Stimulated activated naive CD4-positive, alpha-beta T cell (primary cell): ENCODE results near the gene TSPAN11.

Experiments used
- DNase-seq, 6 experiments: peaks; one replicate each; lab custom pipeline; 2025; lab: John Stamatoyannopoulos, UW

The TSPAN11 gene

DNA sequence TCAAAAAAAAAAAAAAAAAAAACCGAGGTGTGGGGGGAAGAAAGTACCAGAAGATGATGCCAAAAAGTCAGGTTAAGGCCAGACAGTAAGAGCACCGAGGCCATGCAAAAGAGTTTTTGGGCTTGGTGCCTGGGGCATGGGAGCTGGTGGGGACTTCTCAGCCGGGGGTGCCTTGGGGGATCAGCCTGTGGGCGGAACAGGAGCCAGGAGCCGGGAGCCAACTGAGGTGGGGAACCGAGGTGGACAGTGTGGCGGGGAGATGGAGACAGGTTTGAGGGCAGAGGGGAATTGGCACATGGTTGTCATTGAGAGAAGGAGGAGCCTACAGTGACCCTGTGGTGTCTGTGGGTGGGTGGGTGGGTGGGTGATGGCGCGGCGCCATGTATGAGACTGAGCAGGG is 33.2 kb downstream of the TSPAN11 start:
- DNase-seq = no peak

DNA sequence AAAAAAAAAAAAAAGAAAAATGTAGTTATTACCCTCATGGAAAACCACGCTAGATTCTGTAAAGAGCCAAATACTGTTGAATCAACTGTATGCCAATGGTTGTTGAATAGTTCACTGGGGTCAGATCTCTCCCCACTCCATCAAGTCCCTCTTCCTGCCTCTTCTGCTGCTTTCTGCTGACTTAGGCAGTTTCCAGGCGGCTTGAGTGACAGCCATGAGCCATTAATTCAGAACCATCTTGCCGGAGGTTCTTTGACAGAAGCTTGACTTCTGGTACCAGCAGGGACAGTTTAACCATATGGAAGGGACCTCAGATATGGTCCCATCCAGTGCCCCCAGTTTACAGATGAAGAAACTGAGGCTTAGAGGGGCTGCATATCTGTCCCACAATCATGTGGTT is 34.5 kb downstream of the TSPAN11 start:
- no peak for DNase-seq

DNA sequence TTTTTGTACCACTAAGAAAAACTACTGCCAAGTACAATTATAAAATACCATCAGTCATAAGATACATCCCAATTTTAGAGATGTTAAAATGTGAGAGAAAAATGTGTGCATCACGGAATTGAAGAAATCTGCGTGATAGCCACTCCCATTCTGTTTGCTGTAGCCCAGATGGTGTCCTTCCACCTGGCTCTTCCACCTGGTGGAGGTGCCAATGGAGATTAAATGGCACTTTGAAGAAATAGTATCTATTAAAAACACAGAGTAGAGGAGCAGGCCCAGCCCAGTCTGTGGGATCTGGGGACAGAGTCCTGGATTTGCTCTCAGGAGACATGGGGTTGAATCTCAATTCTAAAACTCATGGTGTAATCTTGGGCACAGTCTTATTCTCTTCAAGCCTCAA is 35.5 kb downstream of the TSPAN11 start:
- DNase-seq = no peak

DNA sequence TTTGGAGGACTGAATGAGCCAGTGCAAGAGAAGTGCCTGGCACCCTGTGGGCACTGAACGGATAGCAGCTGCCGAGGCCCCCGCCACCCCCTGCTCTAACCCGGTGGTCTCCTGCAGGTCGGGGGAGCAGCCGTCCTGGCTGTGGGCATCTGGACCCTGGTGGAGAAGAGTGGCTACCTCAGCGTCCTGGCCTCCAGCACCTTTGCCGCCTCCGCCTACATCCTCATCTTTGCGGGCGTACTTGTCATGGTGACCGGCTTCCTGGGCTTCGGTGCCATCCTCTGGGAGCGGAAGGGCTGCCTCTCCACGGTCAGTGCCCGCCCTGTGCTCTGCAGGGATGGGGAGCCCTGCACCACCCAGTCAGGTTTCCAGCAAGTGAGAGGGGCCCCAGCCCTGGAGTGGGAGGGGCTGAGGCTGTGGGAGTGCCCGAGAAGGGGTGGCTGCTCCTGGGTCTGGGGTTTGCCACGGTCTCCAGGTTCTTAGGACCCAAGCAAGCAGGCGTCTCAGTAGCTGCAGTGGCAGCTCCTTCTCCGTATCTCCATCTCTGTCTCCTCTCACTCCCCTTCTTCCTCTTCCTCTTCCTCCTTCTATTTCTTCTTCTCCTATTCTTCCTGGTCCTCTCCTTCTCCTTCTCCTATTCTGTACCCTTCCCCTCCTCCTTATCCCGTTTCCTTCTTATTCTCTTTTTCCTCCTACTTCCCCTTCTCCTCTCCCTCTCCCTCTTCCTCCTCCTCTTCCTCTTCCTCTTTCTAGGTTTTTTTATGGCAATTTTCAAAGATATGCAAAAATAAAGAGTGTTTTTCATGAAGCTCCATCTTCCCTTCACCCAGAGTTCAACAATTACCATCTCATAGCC is 37.4 kb downstream of the TSPAN11 start:
- no peak for DNase-seq

DNA sequence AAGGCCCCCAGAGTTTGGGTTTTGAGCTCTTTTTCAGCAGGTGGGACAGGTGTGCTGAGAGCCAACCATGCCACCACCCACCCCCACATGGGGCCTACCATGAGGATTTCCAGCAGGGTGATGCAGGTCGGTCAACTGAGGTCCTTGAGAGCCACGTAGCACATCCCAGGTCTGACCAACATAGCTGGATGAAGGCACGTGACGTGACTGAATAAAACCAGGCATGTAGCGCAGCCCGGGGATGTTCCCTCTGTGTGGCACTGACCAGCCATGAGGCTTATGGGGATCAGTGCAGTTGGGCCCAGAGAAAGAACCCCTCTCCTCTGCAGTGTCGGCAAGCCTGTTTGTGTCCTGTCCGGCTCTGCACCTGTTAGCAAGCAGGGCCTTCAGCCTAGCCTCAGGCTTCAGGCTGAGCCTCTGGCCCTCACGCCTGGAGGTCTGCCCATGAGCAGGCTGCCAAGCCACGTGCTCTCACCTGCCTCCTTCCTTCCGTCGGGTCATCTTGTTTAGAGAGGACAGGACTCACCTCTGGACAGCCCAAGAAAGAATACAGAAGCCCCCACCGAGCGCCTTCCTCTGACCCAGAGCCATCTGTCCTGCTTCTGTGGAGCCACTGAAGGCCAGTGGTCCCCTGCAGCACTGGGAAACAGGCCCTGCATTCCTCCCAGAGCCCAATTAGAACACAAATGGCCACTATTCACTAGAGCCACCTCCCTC is 38.5 kb downstream of the TSPAN11 start:
- DNase-seq = no peak

DNA sequence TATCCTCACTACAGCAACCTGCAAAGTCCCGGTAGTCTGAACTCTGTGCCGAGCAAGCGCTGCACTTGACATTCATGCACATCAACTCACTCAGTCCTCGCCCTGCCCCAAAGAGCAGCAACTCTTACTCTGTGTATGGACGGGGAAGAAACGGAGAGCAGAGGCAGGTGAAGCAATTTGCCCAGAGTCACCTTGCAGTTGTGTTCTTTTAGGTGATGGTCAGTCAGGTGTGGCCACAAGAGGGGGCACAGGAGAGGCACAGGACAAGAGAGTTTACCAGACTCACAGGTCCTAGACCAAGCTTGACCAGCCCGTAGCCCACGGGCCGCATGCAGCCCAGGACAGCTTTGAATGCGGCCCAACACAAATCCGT is 39.1 kb downstream of the TSPAN11 start:
- no peak for DNase-seq

DNA sequence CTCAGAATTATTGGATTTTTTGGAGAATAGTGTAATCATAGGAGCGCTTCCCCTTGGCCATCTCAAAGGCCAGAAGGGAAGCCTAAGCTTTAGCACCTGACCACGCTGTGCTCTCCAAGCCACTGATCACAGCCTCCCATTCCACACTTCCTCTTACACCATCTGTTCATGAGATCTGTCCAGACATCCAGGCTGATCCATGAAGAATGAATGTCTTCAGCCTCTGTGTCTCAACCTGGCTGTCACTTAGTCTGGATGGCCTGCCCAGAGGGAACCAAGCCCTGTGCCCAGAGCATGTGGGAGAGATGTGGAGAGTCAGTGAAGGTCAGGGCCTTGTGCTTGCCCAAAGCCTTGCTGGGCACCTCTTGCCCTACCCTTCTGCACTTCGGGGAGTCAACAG is 40.5 kb downstream of the TSPAN11 start:
- no peak for DNase-seq

DNA sequence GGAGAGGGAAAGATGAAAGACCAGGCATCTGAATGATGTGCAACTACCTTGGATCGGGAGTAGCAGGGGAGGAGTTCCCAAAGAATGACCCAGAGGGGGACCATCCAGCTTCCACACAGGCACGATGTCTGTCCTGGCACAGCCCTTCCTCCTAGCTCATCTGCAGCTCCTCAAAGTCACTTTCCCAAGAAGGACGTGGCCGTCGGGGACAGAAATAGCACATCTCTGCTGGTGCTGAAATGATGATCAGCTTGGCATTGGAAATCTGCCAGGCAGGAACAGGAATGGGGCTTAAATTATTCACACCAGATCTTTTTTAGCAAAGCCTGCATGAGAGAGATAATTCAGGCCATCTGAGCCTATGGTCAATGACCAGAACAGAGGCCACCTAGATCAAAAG is 41.7 kb downstream of the TSPAN11 start:
- DNase-seq = no peak

DNA sequence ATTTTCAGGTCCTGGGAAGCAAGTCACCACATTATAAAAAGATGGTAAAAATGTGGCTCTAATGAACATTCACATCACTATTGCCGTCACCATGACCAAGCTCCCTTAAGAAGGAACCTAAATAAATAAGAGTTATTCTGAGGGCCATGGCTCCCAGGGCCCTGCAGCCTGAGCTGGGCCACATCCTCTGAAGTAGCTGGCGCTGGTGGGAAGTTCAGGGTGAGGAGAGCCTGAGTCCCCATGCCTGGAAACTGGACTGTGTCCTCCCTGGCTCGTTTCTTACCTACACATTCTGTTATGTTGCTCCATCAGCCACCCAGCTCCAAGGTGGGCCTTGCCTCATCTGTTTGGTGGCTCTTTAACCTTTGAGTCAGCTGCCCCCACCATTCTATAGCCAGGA is 42.5 kb downstream of the TSPAN11 start:
- no peak for DNase-seq

DNA sequence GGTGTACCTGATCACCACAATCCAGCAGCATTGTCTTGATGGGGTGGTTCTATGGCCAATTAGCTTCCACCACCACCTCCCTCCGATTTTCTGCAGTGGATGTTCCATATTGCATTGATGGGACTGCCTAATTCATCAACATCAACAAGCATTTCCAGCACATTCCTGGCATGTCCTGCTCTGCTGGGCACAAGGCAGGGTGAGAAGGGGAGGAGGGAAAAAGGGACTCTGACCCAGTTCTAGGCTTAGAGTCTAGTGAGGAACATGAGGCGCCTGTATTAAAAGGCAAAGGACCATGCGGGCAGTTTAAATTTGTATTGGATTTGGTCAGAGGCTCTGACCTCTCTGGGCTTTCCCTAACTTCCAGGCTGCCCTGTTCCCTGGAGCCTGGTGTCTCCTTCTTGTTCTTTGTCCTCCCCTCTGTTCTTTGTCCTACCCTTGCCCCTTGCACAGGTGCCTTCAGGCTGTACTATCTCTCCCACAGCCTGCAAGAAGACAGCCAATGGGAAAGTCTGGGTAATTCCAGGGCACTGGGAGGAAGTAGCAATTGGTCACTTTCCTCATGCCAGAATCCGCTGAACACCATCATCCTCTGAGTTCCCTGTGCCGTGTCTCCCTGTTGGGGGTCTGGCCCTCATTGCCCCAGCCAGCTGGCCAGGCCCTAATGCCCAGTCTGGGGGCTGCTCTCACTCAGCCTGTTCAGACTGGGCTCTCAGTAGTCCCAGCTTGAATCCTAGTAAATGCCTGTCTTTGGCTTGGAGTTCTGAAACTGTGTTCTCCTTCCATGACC is 43.3 kb downstream of the TSPAN11 start:
- no peak for DNase-seq

DNA sequence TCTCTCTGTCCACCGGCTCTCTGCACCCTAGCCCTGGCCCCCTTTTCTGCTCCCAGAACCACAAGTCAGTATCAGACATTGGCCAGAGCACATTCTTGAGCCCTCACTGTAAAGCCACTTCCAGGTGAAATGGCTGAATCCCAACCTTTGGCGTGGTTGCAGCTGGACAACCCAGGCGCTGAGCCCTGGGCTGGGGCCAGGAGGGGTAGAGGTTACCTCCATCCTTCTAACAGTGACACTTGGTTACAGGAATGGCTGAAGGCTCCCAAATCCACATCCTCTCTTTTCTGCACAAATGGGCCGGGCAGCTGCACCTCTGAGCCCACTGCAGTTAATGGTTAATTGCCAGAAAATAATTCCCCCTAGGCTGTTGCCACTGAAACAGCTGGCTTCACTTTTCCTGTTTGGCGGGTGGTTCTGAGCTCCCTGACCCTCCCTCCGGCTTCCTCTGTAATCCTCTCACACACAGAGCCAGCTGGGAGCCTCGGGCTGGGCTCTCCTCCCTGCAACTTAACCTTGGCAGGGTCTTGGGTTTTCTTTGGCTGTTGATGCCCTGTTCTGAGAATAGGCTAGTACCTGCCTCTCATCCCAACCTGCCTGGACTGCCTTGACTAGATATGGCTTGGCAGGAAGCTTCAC is 44.1 kb downstream of the TSPAN11 start:
- no peak for DNase-seq

DNA sequence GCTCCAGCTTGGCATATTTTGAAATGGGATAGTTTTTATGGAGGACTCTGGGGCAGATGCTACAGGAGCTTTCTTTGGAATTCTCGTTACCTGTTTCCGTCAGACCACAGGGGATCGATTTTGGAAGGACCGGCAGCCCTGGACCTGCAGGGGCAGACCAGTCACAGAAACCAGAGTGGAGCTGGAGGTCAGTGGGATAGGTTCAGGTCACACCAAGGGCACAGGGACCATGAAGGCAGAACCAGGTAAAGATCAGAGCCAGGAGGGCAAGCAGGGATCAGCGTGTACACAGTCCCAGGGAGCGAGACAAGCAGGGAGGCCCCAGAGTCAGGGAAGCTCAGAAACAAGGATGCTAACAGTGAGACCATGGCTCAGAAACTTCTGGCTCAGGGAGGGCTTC is 45.5 kb downstream of the TSPAN11 start:
- no peak for DNase-seq

DNA sequence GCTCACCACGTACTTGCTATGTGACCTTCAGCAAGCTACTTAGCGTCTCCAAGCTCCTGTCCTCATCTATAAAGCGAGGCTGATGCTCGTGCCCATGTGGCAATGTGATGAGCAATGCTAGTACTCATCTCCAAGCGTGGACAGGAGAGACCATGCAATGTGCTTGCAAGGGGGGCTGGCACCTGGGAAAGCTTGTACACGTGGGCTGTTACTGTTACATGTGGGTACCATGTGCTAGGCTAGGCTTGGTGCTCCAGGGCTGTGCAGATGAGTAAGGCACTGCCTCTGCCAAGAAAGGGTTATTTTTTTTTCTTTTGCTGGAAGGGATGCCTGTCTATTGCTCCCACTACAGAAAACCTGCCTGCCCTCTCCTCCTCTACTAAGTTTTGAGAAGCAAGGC is 46.6 kb downstream of the TSPAN11 start:
- no peak for DNase-seq

DNA sequence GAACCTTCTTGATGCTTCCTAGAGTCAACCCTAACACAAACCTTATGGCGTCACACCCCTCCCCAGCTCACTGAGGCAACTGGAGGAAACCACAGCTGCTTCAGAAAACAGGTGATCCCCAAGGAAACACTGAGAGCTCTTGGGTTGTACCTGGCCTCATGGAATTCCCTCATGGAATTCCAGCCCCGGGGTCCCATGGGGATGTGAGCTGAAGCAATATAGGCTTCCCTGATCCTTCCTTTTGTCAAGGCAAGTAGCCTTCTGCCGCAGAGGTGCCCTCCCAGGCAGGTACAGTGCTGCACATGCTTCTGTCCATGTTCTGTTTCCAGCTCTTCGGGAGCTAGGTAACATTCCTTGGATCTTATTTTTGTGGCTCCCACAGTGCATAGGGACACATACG is 47.3 kb downstream of the TSPAN11 start:
- DNase-seq = no peak

DNA sequence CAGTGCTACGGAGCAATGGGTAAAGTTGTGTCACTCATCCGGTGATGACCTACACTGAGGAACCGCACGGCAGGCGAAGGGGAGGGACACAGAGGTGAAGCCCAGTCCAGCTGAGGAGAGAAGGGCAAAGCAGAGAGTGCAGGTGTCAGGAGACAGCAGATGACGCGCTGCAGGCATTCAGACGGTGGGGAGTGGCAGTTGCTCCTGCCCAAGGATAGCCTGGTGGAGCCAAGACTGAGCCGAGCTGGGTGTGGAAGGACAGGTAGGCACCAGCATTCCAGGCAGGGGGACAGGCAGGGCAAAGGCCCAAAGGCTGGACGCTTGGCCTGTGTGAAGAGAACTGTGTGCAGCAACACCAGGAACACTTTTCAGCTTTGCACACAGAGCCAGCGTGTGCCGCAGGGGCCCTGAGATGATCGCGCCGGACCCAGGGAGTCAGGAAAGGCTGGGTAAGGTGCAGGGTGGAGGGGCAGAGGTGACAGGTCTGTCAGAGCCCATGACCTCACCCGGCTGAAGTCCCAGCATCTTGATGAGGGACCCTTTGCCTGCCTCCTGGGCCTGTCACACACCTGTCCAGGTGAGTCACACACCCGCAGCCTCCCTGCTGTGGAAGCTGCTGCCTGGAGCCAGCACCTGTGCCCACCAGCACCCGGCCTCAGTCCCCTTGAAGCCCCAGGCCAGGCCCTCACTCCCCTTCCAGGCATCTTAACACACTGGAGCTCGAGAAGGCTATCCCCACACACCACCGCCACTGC is 48.4 kb downstream of the TSPAN11 start:
- no peak for DNase-seq

DNA sequence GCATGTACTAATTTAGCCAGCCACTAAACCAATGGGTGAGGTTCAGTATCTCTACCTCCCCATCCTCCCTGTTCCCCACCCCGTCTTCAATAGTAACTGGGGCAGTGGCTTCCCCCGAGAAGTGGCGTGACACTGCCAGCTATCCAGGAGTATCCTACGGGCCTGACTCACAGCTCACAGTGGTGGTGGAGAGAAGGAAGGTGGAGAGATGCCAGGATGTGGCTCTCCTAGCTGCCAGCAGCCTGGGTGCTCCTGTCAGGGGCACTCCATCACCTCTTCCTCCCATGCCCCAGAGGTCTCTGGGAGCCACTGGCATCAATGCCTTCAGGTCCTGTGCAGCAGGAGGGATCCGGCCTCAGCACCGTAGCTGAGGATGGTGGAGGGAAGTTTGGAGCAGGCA is 49.0 kb downstream of the TSPAN11 start:
- no peak for DNase-seq

DNA sequence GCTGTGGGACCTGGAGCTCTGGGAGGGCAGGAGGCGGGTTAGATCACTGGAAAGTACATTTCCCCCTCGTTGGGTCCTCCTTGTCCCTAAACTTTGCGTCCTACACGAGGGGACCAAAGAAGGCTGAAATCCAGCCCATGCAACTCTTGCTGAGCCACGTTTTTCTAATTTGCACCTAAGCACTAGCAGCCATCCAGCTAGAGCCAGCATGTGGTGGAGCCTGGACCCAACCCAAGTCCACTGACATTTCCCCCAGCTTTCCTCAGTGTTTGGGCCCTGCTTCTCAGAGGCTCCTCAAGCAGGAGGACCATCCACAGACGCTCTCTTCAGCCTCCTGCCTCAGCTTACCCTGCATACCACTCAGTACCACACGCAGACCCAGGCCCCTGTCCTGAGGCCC is 49.7 kb downstream of the TSPAN11 start:
- DNase-seq = no peak

DNA sequence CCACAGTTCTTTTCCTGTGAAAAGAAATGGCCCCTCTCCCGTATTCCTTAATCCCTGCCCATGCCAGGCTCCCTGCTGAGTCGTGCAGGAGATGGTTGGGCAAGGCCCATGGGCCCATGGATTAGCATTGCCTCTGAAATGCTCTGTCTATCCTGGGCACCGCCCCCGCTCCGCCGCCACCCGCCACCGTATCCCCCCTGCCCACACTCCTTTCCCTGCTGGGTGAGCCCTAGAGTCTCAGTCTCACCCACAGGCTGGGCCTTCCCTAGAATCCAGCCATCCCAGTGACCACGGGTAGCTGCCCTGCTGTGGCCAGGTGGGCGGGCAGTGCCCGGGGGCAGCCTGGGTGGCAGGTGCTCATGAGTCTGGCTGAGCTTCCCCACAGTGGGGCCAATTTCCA is 50.6 kb downstream of the TSPAN11 start:
- no peak for DNase-seq

DNA sequence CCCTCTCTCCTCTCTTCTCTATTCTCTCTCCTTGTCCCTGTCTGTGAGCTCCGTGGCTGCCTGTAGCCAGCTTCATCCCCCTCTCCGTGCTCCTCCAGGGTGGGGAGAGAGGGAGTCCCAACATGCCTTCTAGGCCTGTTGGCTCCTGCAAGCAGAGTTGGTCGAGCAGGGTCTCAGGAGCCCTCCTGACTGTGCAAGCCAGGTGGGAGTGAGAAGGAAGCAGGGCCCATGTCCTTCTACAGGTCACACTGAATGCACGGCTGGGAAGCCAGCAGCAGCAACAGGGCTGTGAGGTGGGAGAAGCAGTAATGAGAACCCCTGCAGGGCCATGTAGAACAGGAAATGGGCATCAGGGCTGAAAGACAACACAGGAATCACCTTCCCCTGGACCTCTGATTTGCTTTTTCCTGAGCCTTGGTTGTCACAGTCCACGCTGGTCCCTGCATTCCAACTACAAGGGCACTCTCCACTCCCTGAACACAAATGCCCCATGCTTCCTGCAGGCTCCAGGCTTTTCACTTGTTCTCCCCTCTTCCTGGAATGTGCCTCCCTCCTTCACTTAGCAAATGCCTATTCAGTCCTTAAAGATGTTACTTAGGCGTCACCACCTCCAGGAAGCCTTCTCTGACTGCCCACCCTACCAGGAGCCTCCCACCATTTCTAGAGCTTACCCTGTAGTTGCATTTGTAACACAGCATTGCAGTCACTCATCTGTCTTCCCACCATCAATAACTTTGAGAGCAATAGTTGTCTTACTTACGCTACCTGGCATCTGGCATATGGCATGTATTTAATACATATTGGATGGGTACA is 51.2 kb downstream of the TSPAN11 start:
- no peak for DNase-seq

DNA sequence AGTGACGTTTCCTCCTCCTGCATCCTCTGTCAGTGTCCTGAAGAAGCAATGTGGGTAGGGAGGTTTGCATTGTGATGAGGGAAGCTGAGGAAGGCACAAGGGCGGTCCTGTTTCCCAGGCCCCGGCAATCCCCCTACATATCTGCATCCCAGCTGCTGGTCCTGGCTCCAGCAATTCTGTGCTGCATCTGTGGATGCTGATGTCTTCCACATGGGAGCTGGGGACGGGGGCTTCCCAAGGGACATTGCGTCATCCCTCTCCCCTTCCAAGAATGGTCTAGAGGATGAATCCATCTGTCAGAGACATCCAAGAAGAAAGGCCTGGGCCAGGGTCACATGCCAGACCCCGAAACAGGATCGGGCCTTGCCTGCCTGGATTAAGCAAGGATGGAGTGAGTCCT is 52.1 kb downstream of the TSPAN11 start:
- no peak for DNase-seq
